Activated naive CD4-positive, alpha-beta T cell treated with anti-CD3 and anti-CD28 coated beads, Interleukin-2, amount 50 U/mL, for 16 hours (primary cell): ENCODE results near the gene ARL16.

Experiments
- DNase-seq: peaks from one replicate; pipeline ENCODE4 v3.0.0-alpha.2; 2020

Gene ARL16

GRCh38 chr17:81683584-81684441 lies at the start of gene ARL16, which contains the start of gene HGS:
TSS of gene ARL16 (minus strand) at chr17:81683797. CDS start at chr17:81683753, 44 bp downstream.
TSS of gene HGS (plus strand) at chr17:81684011. CDS start at chr17:81684067, 56 bp downstream.
- DNase-seq: peak; percentile 97

- no peak for DNase-seq
Observed at GRCh38 chr17:81727324-81728031, 43.9 kb upstream of the ARL16 start.

GRCh38 chr17:81726004-81726403 lies 42.4 kb upstream of the ARL16 start:
- no peak for DNase-seq

GRCh38 chr17:81725439-81725838 lies 41.8 kb upstream of the ARL16 start:
- DNase-seq: no peak

GRCh38 chr17:81723651-81724209 lies 40.1 kb upstream of the ARL16 start:
- DNase-seq: no peak

GRCh38 chr17:81722184-81723120 lies 38.9 kb upstream of the ARL16 start:
- no peak for DNase-seq

GRCh38 chr17:81720267-81721071 lies 36.9 kb upstream of the ARL16 start:
- DNase-seq: no peak

- no peak for DNase-seq
Observed at GRCh38 chr17:81719410-81720266, 36.0 kb upstream of the ARL16 start.

GRCh38 chr17:81717766-81718089 lies 34.1 kb upstream of the ARL16 start:
- no peak for DNase-seq

- DNase-seq: no peak
Observed at GRCh38 chr17:81717049-81717765, 33.6 kb upstream of the ARL16 start.

GRCh38 chr17:81716674-81716996 lies 33.0 kb upstream of the ARL16 start:
- DNase-seq: no peak

GRCh38 chr17:81715872-81716673 lies 32.5 kb upstream of the ARL16 start:
- DNase-seq: no peak

- no peak for DNase-seq
Observed at GRCh38 chr17:81715107-81715871, 31.7 kb upstream of the ARL16 start.

GRCh38 chr17:81714412-81715106 lies 31.0 kb upstream of the ARL16 start:
- DNase-seq: no peak

GRCh38 chr17:81713556-81714411 lies 30.2 kb upstream of the ARL16 start:
- DNase-seq: no peak

GRCh38 chr17:81713004-81713555 lies 29.5 kb upstream of the ARL16 start:
- DNase-seq: no peak
